SK-N-SH treated with all-trans-retinoic acid at 6 μM for 48 hours (cell line): ENCODE data around the gene NDUFS3.

Source experiments
- CSDC2 ChIP-seq: fragments of 250-450 bp; sonication (Bioruptor Pico); IDR thresholded peaks from 2 replicates; pipeline ENCODE4 v1.5.0; 2020; ENCODE audit warnings: mild to moderate bottlenecking, moderate library complexity
- PPARA ChIP-seq: fragments of 250-450 bp; sonication (Bioruptor Pico); IDR thresholded peaks from 2 replicates; pipeline ENCODE4 v1.5.0; 2020; ENCODE audit warnings: mild to moderate bottlenecking, borderline replicate concordance
- ZNF70 ChIP-seq: fragments of 450-650 bp; formaldehyde crosslinking; IDR thresholded peaks from 2 replicates; pipeline ENCODE4 v1.5.0; 2020; ENCODE audit warnings: mild to moderate bottlenecking, moderate library complexity

- TF ChIP-seq ZNF70 (CRISPR knock-in tag) = no peak
- no peak for TF ChIP-seq CSDC2 (CRISPR knock-in tag)
- no peak for TF ChIP-seq PPARA (CRISPR knock-in tag)
Measured at GRCh38 chr11:47589584-47589976, 10.7 kb downstream of the NDUFS3 start.
